Loucy (cell line): ENCODE data around the gene PTPRQ.

Experiments
- CTCF ChIP-seq: fragments of 200-600 bp; sonication (generic); conservative IDR thresholded peaks from 2 replicates; pipeline ENCODE4 v1.5.1; 2014; ENCODE audit warnings: mild to moderate bottlenecking, antibody characterized with exemption, low read length
- EZH2phosphoT487 ChIP-seq: fragments of 200-600 bp; IDR thresholded peaks from 2 replicates; pipeline ENCODE4 v1.6.1; 2018; ENCODE audit warnings: antibody characterized with exemption, mild to moderate bottlenecking, moderate library complexity, borderline replicate concordance

- TF ChIP-seq CTCF (no peak), EZH2phosphoT487 (no peak)
Observed at GRCh38 chr12:80670214-80670613, 226.2 kb downstream of the PTPRQ start.
